ENCODE results near the gene ARHGAP42. TPM values are rescaled to one million over a fixed set of nuclear protein-coding genes. Genes with fewer than 3 reads are reported as not detected.

ARHGAP42 gene
- total and polyA plus RNA-seq, 9 donors, result 4.3 to 11.8 (median 7.0) TPM

- H3K27me3 ChIP-seq, result no peaks in the 10 kb centered on the region
- no peaks in the 10 kb centered on the region for H3K36me3 ChIP-seq
- WGBS, 3 donors, result 31 to 79% (median 41%) methylated on average over 3 of the region's 3 CpGs
- peaks cover 1% of the 10 kb centered on the region for H3K4me1 ChIP-seq (ENCODE audit: insufficient read depth)
- DNase-seq, result no peak
- no peak overlapping the region for H3K27ac ChIP-seq
- no peak overlapping the region for H3K4me3 ChIP-seq
- TF ChIP-seq POLR2A (IDR thresholded peaks at IDR 0.05) (no peak), CTCF (IDR thresholded peaks at IDR 0.05) (no peak), EP300 (IDR thresholded peaks at IDR 0.05) (no peak)
- no peaks in the 10 kb centered on the region for H3K9me3 ChIP-seq
- intact Hi-C loops (cut with DNase I), result no loop called here
These were observed 160.7 kb downstream of the ARHGAP42 start for GRCh38 chr11:100847696-100848216.

GRCh38 chr11:100849009-100849900 lies 162.2 kb downstream of the ARHGAP42 start:
- no peak for DNase-seq
- Histone ChIP-seq H3K4me1 (ENCODE audit: insufficient read depth) (peaks cover 1% of the 10 kb centered on the region), H3K4me3 (no peak overlapping the region), H3K27ac (no peak overlapping the region), H3K9me3 (no peaks in the 10 kb centered on the region), H3K27me3 (no peaks in the 10 kb centered on the region), H3K36me3 (no peaks in the 10 kb centered on the region)
- intact Hi-C loops (cut with DNase I), result no loop called here
- TF ChIP-seq POLR2A (IDR thresholded peaks at IDR 0.05) (no peak), EP300 (IDR thresholded peaks at IDR 0.05) (no peak), CTCF (IDR thresholded peaks at IDR 0.05) (no peak)
- 3 to 9% (median 4%) methylated on average over 4 of the region's 4 CpGs for WGBS, 3 donors

- peaks cover 1% of the 10 kb centered on the region for H3K4me1 ChIP-seq (ENCODE audit: insufficient read depth)
- H3K27ac ChIP-seq, result no peak overlapping the region
- TF ChIP-seq POLR2A (IDR thresholded peaks at IDR 0.05), result no peak
- intact Hi-C loops (cut with DNase I), result loop anchor here in 3 of 4 donors (5.0 to 10.0 kb wide), 2 partner anchors 163 to 275 kb away; partner anchors contain the start of gene ARHGAP42 (in 2 of the 3)
- no peak overlapping the region for H3K4me3 ChIP-seq
- no peaks in the 10 kb centered on the region for H3K9me3 ChIP-seq
- H3K27me3 ChIP-seq, result no peaks in the 10 kb centered on the region
- 18 to 34% (median 24%) methylated on average over 4 of the region's 4 CpGs for WGBS, 3 donors
- H3K36me3 ChIP-seq, result no peaks in the 10 kb centered on the region
- DNase-seq, result no peak
These were observed 162.8 kb downstream of the ARHGAP42 start for GRCh38 chr11:100849901-100850235.

- no peak overlapping the region for H3K4me3 ChIP-seq
- intact Hi-C loops (cut with DNase I), result loop anchor here in 3 of 4 donors (5.0 to 10.0 kb wide), 2 partner anchors 164 to 276 kb away; partner anchors contain the start of gene ARHGAP42 (in 2 of the 3)
- H3K9me3 ChIP-seq, result no peaks in the 10 kb centered on the region
These were observed 164.1 kb downstream of the ARHGAP42 start for GRCh38 chr11:100851147-100851546.

More at GRCh38 chr11:100851147-100851546, 164.1 kb downstream of the ARHGAP42 start:
- H3K4me1 ChIP-seq (ENCODE audit: insufficient read depth), result peaks cover 1% of the 10 kb centered on the region
- H3K27me3 ChIP-seq, result no peaks in the 10 kb centered on the region
- 96 to 97% (median 97%) methylated on average over 4 of the region's 4 CpGs for WGBS, 3 donors
- no peak overlapping the region for H3K27ac ChIP-seq
- TF ChIP-seq POLR2A (IDR thresholded peaks at IDR 0.05) (no peak), EP300 (IDR thresholded peaks at IDR 0.05) (no peak), CTCF (IDR thresholded peaks at IDR 0.05) (no peak)
- no peak for DNase-seq
- H3K36me3 ChIP-seq, result no peaks in the 10 kb centered on the region

All from ovary (tissue), 9 donors.